GM21526 (cell line): ENCODE data around the gene SOX1.

Source experiments
- ATAC-seq: cut with Tn5 transposase; IDR thresholded peaks from one replicate; pipeline ENCODE4 v1.9.1; 2021; ENCODE audit warnings: moderate library complexity; ENCODE audit not compliant: unreplicated experiment, low FRiP score

Gene SOX1

DNA sequence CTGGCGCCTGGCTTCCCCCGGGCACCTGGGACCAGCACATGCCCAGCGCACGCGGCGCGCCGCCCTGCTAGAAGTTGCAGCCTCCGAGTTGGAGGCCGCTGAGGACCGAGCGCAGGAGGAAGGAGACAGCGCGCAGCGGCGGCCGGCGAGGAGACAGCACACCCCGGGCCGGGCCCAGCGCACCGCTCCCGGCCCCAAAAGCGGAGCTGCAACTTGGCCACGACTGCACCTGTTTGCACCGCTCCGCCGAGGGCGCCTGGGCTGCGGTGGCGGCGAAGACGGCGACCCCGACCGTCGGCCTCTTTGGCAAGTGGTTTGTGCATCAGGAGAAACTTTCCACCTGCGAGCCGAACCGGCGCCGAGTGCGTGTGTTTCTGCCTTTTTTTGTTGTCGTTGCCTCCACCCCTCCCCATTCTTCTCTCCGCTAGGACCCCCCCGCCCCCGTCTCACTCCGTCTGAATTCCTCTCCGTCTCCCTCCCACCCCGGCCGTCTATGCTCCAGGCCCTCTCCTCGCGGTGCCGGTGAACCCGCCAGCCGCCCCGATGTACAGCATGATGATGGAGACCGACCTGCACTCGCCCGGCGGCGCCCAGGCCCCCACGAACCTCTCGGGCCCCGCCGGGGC is at the start of gene SOX1:
Gene SOX1, plus strand, starts transcription at position 34 of the 626 bp plus-strand sequence. Its CDS starts 510 bp downstream, at position 544.
- no peak for ATAC-seq

DNA sequence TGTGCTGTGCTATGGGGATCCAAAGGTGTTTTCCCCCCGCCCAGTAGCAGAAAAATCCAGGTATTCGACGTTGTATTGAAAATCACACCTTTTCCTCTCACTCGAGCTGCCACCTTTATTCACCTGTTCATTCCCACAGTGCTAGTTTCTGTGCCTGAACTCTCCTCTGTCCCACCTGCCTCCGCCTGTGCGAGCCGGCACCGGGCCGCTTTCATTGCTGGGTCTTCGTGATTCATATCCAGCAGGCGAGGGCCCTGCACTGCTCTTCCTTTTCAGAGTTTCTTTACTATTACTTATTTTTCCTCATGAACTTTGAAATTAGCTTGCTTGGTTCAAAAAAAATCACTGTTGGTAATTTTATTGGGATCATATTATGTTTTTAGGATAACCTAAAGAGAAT is 42.4 kb upstream of the SOX1 start:
- no peak for ATAC-seq

DNA sequence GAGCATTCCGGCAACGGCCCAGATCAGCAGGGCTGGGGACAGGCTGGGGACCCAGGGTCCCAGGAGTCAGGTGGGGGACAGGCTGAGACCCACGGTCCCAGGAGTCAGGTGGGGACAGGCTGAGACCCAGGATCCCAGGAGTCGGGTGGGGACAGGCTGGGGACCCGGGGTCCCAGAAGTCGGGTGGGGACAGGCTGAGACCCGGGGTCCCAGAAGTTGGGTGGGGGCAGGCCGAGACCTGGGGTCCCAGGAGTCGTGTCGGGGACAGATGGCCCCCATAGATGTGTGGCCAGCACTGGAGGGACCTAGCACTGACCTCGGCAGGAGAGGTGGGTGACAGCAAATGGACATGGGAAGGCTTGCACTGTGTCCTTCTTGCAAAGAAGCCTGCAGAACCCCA is 39.7 kb upstream of the SOX1 start:
- ATAC-seq, result no peak

DNA sequence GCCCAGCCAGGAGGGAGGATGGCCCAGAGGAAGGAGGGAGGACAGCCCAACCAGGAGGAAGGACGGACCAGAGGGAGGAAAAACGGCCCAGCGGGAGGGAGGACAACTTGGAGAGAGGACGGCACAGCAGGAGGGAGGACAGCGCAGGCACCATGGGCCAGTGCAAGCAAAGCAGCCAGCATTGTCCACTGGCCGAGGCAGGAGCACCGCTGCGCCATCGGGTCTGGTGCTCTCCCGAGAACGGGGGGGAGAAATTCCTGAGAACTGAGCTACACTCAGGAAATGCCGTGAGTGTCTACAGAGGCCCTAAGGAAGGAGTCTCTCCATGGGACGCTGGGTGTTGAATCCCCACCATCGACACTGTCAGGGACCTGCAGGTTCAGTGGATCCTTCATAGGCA is 38.5 kb upstream of the SOX1 start:
- no peak for ATAC-seq

DNA sequence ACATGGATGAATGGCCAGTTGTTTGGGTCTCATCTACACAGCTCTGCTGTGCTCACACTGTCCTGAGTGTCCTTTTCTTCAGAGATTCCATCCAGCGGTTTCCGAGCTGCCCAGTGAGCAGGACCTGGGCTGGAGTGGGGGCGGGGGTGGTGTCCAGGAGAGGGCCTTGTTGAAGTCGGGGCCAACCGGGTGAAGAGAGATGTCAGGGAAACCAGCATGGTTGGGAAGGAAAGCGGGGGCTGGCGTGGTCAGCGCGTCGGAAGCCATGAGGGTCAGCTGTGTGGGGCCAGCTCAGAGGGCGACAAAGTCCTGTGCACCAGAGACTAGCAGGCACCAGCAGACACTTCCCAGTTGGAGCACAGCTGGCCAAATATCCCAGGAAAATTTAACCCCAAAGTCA is 37.8 kb upstream of the SOX1 start:
- no peak for ATAC-seq

DNA sequence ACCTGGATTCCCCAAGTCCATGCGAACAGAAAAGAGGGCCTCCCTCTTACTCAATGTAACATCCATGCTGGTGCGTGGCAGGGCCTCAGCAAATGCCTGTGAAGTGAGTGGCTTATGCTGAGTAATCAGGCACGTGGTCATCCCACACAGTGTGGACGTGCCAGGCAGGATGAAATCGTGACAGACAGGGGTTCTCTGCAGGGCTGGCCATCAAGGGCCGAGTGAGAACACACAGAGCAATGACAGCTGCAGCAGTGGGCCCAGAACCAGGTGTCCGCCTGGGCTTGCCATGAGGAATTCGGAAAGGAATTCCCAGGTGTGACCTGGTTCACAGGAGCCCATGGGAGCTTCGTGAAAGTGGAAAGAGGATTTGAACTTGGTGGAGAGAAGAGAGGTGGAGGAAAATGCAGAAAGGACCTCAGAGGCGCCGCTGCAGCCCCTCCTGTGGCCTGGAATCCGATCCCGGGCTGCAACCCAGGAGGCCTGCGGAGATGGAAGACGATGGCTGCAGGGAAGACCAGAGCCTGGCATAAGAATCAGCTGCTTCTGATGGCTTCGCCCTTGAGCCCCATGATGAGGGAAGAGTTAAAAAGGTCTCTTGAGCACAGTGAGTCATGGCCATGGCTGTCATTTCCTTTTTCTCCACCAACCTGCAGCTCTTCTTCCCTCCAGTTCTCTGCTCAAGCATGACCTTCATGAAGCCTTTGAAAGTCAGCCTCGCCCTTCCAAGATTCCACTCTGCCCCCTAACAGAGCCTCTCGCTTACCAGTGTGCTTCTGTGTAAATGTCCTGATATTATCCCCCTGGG is 34.6 kb upstream of the SOX1 start:
- no peak for ATAC-seq

DNA sequence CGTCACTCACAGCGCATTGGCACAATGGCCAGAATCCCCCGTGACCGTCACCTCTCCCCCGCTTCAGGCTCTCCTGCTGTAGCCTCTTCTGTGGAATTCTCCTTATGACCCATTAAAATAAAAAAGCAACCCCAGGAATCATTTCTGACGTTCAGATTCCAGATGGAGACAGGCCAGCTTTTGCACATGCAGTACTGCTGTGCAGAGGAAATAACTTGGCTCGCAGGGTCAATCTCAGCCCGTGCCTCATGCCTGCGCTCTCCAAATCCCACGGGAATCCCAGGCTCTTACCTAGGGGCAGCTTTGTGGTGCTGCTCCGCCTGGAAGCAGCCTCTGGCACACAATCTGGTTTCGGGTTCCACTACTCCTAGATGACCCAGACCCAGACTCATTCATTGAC is 32.7 kb upstream of the SOX1 start:
- no peak for ATAC-seq

DNA sequence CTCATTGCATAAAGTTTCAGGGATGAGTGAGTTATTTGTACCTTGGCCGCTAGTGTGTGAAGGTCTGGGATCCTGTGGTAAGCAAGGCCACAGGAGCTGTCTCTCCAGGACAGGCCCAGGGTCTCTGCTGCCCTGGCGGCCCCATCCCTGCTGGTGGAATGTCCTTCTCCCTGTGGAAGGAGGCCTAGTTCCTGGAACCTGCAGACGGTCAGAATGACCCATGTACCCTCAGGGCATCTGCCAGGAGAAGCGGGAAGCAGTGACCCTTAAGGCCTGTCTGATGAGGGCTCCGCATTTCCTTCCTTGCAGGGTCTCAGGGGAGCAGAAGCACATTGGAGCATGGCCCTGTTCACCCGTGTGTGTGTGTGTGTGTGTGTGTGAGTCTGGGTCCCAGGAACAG is 32.1 kb upstream of the SOX1 start:
- no peak for ATAC-seq

DNA sequence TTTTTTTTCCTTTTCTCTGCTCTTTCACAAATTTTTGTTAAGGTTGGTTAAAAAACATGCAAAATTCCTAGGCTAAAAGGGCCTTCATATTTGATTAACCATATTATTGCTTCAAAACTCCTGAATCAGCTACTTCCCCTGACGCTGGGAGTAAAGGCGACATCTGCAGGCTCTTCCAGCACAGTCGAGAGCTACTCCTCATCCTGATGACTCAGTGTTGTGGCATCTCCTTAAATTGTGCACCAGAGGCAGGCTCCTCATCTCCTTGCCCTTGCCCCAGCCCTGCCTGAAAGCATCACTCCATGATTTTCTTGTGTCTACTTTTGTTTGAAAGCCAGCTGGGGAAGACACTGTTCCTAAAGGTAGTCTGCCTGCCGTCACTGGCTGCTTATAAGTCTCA is 24.5 kb upstream of the SOX1 start:
- no peak for ATAC-seq

DNA sequence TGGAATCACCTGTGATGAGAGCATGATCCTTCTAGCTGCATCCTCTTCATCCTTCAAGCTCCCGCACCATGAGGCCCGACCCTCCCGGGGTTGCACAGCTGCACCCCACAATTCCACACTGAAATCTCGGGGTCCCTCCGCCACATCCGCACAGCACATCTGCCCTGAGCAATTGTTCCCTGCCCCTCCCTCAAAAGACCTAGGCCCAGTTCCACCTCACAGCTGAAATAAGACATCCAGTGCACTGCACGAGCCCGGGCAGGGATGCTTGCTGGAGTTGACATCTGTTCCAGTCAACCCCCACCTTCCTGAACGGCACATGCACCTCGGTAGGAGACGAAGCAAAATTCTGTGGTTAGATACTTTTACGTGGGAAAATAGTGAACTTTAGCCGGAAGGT is 14.7 kb upstream of the SOX1 start:
- no peak for ATAC-seq

DNA sequence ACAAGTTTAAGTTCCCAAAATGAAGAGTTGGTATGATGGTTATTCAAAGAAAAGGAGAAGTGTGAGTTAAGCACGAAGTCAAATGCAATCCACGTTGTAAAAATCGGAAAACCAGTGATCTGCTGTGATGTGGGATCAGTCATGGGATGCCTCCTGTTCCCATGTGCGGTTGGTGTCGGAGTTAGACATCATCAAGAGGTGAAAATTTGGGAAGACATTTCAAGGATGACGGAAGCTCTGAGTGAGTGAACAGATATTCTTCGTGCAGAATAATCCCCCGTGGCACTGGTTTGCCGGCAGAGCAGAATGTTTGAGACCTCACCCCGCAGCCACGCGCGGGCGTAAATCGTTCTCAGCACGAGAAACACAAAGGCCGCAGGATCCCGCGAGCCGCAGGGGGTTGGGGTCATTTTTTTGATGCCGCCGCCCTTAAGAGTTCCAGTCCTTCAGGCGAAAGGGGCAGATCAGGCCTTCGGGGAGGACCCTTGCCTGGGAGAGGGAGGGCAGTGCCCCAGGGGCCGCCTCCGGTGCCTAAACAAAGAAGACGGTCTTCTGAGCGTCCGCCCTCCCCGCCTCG is 13.7 kb upstream of the SOX1 start:
- ATAC-seq, result no peak

DNA sequence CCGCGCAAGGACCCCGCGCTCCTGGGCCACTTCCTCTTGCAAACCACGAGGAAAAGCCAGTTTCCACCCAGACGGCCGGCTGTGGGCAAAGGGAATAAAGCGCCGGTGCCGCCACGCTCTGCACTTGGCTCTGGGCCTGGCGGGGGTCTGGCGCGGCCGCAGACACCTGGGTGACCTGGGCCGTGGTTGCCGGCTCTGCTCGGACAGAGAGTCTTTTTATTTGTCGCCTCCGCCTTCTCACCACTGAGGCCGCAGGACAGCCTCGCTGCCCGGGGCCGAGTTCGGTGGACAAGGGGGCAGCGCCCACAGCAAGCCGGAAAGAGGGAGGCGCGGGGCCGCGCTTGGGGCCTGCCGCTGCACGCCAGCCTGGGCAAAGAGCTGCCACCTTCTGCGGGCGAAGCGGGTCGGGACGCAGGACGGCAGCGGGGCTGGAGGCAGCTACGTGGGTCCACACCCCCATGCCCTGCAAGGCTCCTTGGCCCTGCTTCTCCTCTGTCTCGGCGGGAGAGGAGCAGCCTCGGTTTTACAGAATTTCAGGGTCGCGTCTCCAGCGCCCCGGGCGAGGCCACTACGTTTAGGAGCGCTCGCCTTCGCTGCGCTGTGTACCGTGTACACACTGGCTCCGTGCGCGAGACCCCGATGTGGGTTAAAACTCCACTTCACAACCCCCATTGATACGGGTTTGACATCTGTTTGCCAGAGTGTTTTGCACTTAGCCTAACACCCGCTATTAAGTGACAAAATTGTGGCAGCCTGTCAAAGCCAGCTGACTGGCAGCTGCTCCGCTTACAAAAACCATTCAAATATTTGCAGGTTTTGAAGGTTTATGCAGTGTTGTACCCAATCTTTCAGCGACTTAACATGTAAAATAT is 13.0 kb upstream of the SOX1 start:
- no peak for ATAC-seq

DNA sequence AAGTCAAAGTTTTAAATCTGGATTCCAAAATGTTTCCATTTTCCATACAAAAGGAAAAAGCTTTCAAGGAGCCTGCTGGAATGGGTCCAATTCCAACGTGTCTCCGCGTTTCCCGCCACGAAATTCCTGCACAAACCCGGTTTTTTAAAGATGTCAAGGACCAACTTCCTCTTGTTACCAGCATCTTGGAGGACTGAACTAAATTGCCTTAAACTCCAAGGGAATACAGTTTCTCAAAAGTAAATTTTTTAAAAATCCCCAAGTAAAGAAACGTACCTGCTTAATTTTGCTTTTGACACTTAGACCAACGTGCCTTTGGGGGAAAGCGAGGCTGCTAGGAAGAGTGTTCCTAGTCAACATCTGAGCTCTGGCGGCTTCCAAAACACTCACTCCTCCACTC is 12.3 kb upstream of the SOX1 start:
- ATAC-seq, result no peak

DNA sequence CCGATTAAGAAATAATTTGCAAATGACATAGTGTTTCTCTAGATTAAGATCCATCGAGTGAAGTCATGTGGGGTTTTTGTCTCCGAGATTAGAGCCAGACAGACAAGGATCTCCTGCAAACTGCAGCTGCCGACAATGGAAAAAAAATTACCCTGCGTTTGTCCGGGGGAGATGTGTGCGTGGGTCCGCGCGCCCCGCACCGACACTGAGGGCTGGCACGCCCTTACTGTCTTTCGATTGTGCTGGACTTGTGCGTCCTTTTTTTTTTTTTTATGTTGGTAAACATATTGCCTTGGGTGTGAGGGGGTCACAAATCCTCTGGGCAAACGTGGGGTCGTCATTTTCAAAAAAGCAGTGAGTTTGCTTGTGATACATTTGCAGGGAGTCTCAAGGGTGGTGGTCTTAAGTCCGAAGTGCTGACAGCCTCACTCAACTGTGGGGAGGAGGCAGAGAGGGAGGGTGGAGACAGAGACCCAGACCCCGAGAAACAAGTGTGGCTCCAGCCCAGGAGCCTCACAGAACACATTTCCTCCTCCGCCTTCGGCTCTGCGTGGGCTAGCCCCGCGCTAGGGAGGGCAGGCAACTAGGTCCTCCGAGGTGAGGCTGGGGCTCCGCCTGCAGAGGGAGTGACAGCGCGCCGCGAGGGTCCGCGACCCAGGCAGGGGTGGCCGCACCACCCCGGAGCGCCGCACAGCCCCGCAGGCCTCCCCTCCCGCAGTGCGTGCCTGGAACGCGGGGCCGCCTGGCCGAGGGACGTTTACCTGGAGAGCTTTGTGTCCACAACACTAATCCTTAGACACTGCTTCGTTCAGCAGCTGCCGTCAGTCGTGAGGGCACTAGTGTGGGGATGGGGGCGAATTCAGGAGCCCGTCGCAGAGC is 11.7 kb upstream of the SOX1 start:
- ATAC-seq, result no peak

DNA sequence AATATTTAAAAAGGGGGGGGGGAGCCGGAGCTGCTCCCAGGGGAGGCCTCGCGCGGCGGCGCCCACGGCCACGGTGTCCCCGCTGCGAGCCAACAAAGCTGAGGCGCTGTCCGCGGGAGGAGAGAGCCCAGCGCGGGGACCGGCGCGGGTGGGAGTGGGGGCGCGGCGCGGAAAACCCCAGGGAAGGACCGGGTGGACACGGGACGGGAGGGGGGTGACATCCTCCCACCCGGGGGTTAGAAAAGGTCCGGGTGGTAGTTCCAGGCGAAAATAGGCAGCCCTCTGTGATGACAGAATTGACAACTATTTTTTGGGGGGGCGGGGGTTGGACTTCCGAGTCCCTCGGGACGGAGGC is 11.1 kb upstream of the SOX1 start:
- ATAC-seq, result no peak

DNA sequence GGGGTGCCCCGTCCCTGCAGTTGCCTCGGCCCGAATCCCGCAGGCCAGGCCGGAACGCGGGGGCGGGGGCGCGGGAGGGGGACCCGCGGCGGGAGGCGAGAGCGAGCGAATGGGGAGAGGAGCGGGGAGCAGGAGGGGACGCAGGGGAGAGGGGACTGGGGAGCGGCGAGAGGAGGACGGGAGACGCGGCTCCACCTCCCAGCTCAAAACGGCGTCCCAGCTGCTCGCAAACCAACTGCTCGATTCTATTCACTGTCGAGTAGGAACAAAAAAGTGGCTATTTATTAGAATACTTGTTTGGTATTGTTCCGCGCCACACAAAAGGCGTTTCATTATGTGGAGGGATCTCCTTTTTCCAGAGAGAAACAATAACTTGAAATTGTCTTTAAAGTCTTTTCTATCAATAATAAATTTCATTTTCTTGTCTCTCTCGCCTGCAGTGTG is 10.6 kb upstream of the SOX1 start:
- ATAC-seq, result no peak

DNA sequence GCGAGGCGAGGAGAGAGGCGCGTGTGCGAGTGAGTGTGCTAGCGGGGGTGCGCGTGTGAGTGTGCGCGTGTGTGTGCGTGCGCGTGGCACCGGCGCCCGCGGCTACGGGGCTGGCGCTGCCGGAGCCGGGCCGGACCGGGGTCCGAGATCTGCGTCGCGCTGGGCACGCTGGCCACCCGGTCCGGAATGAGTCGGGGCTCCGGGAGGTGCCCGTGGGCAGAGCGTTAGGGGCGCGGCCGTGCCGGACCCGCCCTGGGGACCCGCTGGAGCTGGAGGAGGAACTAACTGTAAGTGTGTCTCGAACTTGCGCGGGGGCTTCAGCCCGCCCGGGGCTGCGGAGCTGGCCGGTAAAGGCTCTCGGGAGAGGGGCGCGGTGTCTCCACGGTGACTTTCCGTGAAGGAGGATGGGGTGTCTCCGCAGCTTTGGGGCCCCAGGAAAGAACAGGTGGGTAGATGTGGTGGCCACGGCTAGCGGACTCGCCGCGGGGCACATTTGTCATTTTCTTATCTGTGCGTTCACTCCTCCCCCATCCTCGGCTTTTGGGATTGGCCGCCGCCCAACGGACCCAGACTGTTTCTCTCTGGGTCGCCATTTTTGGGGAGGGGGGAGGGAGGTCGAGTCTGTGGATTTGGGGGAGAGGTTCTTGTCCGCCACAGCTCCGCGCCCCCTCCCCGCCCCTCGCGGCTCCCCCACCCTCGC is 10.1 kb upstream of the SOX1 start:
- no peak for ATAC-seq

DNA sequence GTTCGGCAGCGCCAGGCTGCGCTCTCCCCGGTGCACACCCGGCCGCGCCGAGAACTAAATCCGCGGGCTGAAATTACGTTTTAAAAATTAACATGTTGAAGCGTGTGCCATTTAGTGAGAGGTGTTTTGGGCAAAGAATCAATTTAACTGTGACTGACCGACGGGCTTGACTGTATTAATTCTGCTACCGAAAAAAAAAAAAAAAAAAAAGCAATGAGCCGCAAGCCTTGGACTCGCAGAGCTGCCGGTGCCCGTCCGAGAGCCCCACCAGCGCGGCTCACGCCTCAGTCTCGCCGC is 9.6 kb upstream of the SOX1 start:
- ATAC-seq, result no peak

DNA sequence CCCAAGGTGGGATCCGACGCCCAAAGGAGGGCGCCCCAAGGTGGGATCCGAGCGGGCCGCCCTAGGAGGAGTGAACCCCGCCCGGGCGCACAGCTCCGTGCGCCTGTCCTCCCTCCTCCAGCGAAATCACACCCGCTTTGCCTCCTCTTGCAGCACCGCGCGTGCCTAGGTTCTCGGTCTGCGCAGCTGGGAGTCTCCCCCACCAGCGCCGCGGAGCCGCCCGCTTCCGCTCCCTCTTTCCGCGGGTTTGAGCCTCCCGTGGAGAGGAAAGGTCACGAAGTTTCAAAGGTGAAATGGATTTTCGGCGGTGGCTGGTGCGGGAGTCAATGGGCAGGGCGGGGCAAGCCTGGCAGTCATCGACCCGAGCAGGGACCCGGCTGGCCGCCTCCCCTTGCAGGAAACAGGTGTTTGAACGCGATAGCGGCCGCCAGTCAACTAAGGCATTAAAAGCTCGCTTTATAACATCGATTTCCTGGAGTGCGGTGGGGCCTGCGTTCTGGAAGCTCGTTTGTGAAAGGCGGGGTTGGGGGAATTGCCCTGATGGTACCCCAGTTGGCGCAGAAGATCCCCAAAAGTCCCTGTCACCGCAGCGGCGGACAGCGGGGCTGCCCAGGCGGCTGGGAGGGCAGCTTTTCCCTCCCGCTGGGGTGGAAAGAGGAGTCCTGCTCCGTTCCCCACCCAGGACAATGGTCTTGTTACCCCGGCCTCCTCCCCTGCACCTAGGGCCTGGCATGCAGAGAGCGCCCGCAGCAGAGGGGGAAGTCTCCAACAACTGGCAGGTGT is 9.0 kb upstream of the SOX1 start:
- no peak for ATAC-seq
